HCT116 (cell line): ENCODE measurements around the gene SLC1A4. TPM values are rescaled to one million over a fixed set of nuclear protein-coding genes. Genes with fewer than 3 reads are reported as not detected.

ENCODE experiments used
- ATAC-seq: fragments of 200-7000 bp; cut with Tn5 transposase; 2 replicates; pipeline ENCODE4 v1.9.1; 2020; ENCODE audit warnings: mild to moderate bottlenecking, moderate library complexity
- BruUV-seq: library from RNA; stranded (reverse); fragments of 400-500 nt; replicated peaks from 2 replicates; lab custom pipeline; 2021; lab: Mats Ljungman, UMichigan
- CTCF ChIA-PET: fragments of 300-600 bp; sonication (Branson Sonifier 250); formaldehyde crosslinking; loops from one replicate; lab custom pipeline; 2021; ENCODE audit warnings: antibody characterized with exemption; lab: Charles Lee
- POLR2A ChIA-PET: fragments of 300-600, 350-600 bp; sonication (Branson Sonifier 250); formaldehyde crosslinking; loops from one replicate; lab custom pipeline; 2021; ENCODE audit warnings: antibody characterized with exemption; lab: Charles Lee
- RAD21 ChIA-PET, 2 experiments: fragments of 300-600 bp; sonication (Branson Sonifier 250); formaldehyde crosslinking; loops; one replicate each; lab custom pipeline; 2023; ENCODE audit warnings: low total read pairs in 2 of 2; ENCODE audit not compliant: uncharacterized antibody in 2 of 2, unreplicated experiment in 2 of 2, low non-redundant PET in 1 of 2; lab: Charles Lee
- DNase-seq: peaks from one replicate; pipeline ENCODE4 v3.0.0-alpha.2; 2010; ENCODE audit warnings: low read depth, low spot score
- H2AFZ ChIP-seq: fragments of 200-600 bp; shearing (Covaris generic), sonication (generic); 2 replicates; pipeline ENCODE4 v1.6.1; 2017; ENCODE audit warnings: low read depth, mixed run types, mixed read lengths, antibody characterized with exemption, low read length; ENCODE audit not compliant: poor library complexity, severe bottlenecking
- H3K27ac ChIP-seq: 2 replicates; pipeline ENCODE4 v1.5.1; 2012; ENCODE audit warnings: low read depth, low read length
- H3K27me3 ChIP-seq: fragments of 200-600 bp; sonication (generic); 2 replicates; pipeline ENCODE4 v1.6.1; 2016; ENCODE audit warnings: mixed run types, low read length, mixed read lengths; ENCODE audit not compliant: insufficient read depth
- H3K36me3 ChIP-seq, 2 experiments: fragments of 200-500 bp in 1 of 2; fragments of 200-600 bp in 1 of 2; sonication (Bioruptor generic) in 1 of 2; sonication (generic) in 1 of 2; 2 replicates each; pipeline versions ENCODE4 v1.5.1 to v1.6.1; 2014 to 2016; ENCODE audit warnings: low read length in 2 of 2, inconsistent platforms in 1 of 2, mixed read lengths in 1 of 2, mixed run types in 1 of 2; ENCODE audit not compliant: insufficient read depth in 2 of 2, control insufficient read depth in 1 of 2
- H3K4me1 ChIP-seq, 2 experiments: fragments of 200-600 bp in 1 of 2; sonication (generic) in 1 of 2; 2 replicates each; pipeline versions ENCODE4 v1.5.1 to v1.6.1; 2012 to 2017; ENCODE audit warnings: low read length in 2 of 2, inconsistent platforms in 1 of 2, mild to moderate bottlenecking in 1 of 2, mixed read lengths in 1 of 2, mixed run types in 1 of 2, moderate library complexity in 1 of 2; ENCODE audit not compliant: insufficient read depth in 2 of 2, control insufficient read depth in 1 of 2
- H3K4me2 ChIP-seq: fragments of 200-600 bp; sonication (generic); 2 replicates; pipeline ENCODE4 v1.6.1; 2017; ENCODE audit warnings: mixed run types, low read length, mixed read lengths
- H3K4me3 ChIP-seq, 2 experiments: fragments of 200-600 bp in 1 of 2; sonication (generic) in 1 of 2; replicated peaks in 1 of 2; 2 replicates each; pipeline ENCODE4 v1.5.1; 2011 to 2016; ENCODE audit warnings: low read length in 2 of 2, control low read depth in 1 of 2, low read depth in 1 of 2, mild to moderate bottlenecking in 1 of 2, mixed read lengths in 1 of 2, mixed run types in 1 of 2
- H3K79me2 ChIP-seq: fragments of 200-600 bp; sonication (generic); 2 replicates; pipeline ENCODE4 v1.6.1; 2017; ENCODE audit warnings: mild to moderate bottlenecking, mixed run types, low read length, moderate library complexity, mixed read lengths; ENCODE audit not compliant: insufficient read depth
- H3K9ac ChIP-seq: fragments of 200-600 bp; sonication (generic); 2 replicates; pipeline ENCODE4 v1.6.1; 2016; ENCODE audit warnings: low read length, mixed read lengths
- H3K9me2 ChIP-seq: fragments of 200-600 bp; sonication (generic), shearing (Covaris generic); 2 replicates; pipeline ENCODE4 v1.6.1; 2017; ENCODE audit warnings: mixed run types, mild to moderate bottlenecking, moderate library complexity; ENCODE audit not compliant: insufficient read depth
- H3K9me3 ChIP-seq, 2 experiments: fragments of 200-500 bp in 1 of 2; fragments of 200-600 bp in 1 of 2; sonication (Bioruptor generic) in 1 of 2; sonication (generic) in 1 of 2; 2 replicates each; pipeline ENCODE4 v1.6.1; 2014 to 2017; ENCODE audit warnings: low read length in 2 of 2, mixed read lengths in 2 of 2, inconsistent platforms in 1 of 2, low read depth in 1 of 2, mild to moderate bottlenecking in 1 of 2, mixed run types in 1 of 2, moderate library complexity in 1 of 2; ENCODE audit not compliant: control insufficient read depth in 1 of 2, insufficient read depth in 1 of 2
- H4K20me1 ChIP-seq: fragments of 200-600 bp; sonication (generic), shearing (Covaris generic); 2 replicates; pipeline ENCODE4 v1.6.1; 2017; ENCODE audit warnings: mixed run types, mild to moderate bottlenecking, moderate library complexity; ENCODE audit not compliant: insufficient read depth
- CBX3 ChIP-seq: IDR thresholded peaks from 2 replicates; pipeline ENCODE4 v1.6.1; 2012; ENCODE audit warnings: low read depth
- CEBPB ChIP-seq: IDR thresholded peaks from 2 replicates; pipeline ENCODE4 v1.6.1; 2012; ENCODE audit warnings: low read depth
- CTCF ChIP-seq, 3 experiments: fragments of 200-600 bp in 1 of 3; sonication (generic) in 1 of 3; IDR thresholded peaks in 2 of 3; conservative IDR thresholded peaks in 1 of 3; 2 replicates each; pipeline ENCODE4 v1.5.1; 2012 to 2017; ENCODE audit warnings: low read depth in 2 of 3, low read length in 2 of 3, antibody characterized with exemption in 1 of 3, borderline replicate concordance in 1 of 3, control low read depth in 1 of 3, mild to moderate bottlenecking in 1 of 3, mixed read lengths in 1 of 3, mixed run types in 1 of 3, moderate library complexity in 1 of 3; ENCODE audit not compliant: insufficient read depth in 1 of 3
- EGR1 ChIP-seq: IDR thresholded peaks from 2 replicates; pipeline ENCODE4 v1.6.1; 2012; ENCODE audit warnings: low read depth
- ELF1 ChIP-seq: IDR thresholded peaks from 2 replicates; pipeline ENCODE4 v1.6.1; 2012; ENCODE audit warnings: low read depth, borderline replicate concordance
- EZH2 ChIP-seq: fragments of 200-600 bp; sonication (generic); IDR thresholded peaks from 2 replicates; pipeline ENCODE4 v1.6.1; 2017; ENCODE audit warnings: antibody characterized with exemption, mixed run types
- EZH2phosphoT487 ChIP-seq: fragments of 200-600 bp; IDR thresholded peaks from 2 replicates; pipeline ENCODE4 v1.6.1; 2018; ENCODE audit warnings: antibody characterized with exemption, borderline replicate concordance
- FOSL1 ChIP-seq: IDR thresholded peaks from 2 replicates; pipeline ENCODE4 v1.6.1; 2012; ENCODE audit warnings: low read depth
- JUND ChIP-seq: IDR thresholded peaks from 2 replicates; pipeline ENCODE4 v1.6.1; 2012
- POLR2A ChIP-seq: IDR thresholded peaks from 2 replicates; pipeline ENCODE4 v1.7.0; 2011; ENCODE audit warnings: borderline replicate concordance; ENCODE audit not compliant: insufficient read depth, insufficient read length; ENCODE audit errors: extremely low read depth
- POLR2AphosphoS5 ChIP-seq: IDR thresholded peaks from 2 replicates; pipeline ENCODE4 v1.6.1; 2011; ENCODE audit warnings: mild to moderate bottlenecking, low read depth, low read length, moderate library complexity
- SP1 ChIP-seq: IDR thresholded peaks from 2 replicates; pipeline ENCODE4 v1.6.1; 2012; ENCODE audit warnings: low read depth
- SRF ChIP-seq: IDR thresholded peaks from 2 replicates; pipeline ENCODE4 v1.6.1; 2012; ENCODE audit warnings: low read depth
- TCF7L2 ChIP-seq: IDR thresholded peaks from 2 replicates; pipeline ENCODE4 v1.7.0; 2011; ENCODE audit warnings: borderline replicate concordance, inconsistent platforms; ENCODE audit not compliant: insufficient read depth, insufficient read length; ENCODE audit errors: extremely low read depth
- YY1 ChIP-seq: IDR thresholded peaks from 2 replicates; pipeline ENCODE4 v1.6.1; 2011; ENCODE audit warnings: low read length, low read depth, moderate library complexity, mild to moderate bottlenecking; ENCODE audit not compliant: insufficient replicate concordance; ENCODE audit errors: extremely low read depth
- ZBTB33 ChIP-seq: IDR thresholded peaks from 2 replicates; pipeline ENCODE4 v1.6.1; 2011; ENCODE audit warnings: mild to moderate bottlenecking, low read length, moderate library complexity; ENCODE audit not compliant: insufficient replicate concordance; ENCODE audit errors: extremely low read depth
- ZFX ChIP-seq: fragments of 450-650 bp; IDR thresholded peaks from 2 replicates; pipeline ENCODE4 v1.6.1; 2017
- ZNF274 ChIP-seq: fragments of 200-500 bp; sonication (Bioruptor generic); IDR thresholded peaks from 2 replicates; pipeline ENCODE4 v1.6.1; 2014; ENCODE audit warnings: mild to moderate bottlenecking, low read depth, low read length, inconsistent platforms
- intact Hi-C: fragments of 100-400 bp; cut with micrococcal nuclease; formaldehyde crosslinking; loops from 2 replicates; pipeline ENCODE4 v1.10.0; 2022
- total RNA-seq: library from RNA; stranded (reverse); gene quantifications from one replicate; pipeline ENCODE4 v1.2.1, GENCODE V29; 2021; ENCODE audit not compliant: unreplicated experiment
- TF ChIP-seq, protein P1 (sequence below): IDR thresholded peaks from 2 replicates; pipeline ENCODE4 v1.6.1; 2012

The SLC1A4 gene
- total RNA-seq, 1 experiment from 2014 or later = 9.2 TPM

- BruUV-seq = no TSS peak
- Histone ChIP-seq H3K9me3 (no peaks in the 10 kb centered on the region), H3K79me2 (no peaks in the 10 kb centered on the region), H3K4me2 (no peak overlapping the region), H3K36me3 (no peaks in the 10 kb centered on the region), H3K27ac (no peak overlapping the region), H3K4me1 (peaks cover 2 to 3% of the 10 kb centered on the region in 2 experiments; a peak in 1 of 4 replicates), H3K9me2 (no peaks in the 10 kb centered on the region), H4K20me1 (no peaks in the 10 kb centered on the region), H3K4me3 (no peak overlapping the region), H3K9ac (no peak overlapping the region), H3K27me3 (no peaks in the 10 kb centered on the region), H2AFZ (no peak overlapping the region)
- no peak for DNase-seq
- RAD21 ChIA-PET = no interaction called here
- TF ChIP-seq ZNF274 (no peak), ZBTB33 (no peak), TCF7L2 (no peak), CEBPB (no peak), JUND (no peak), CBX3 (no peak), CTCF (IDR thresholded peaks at IDR 0.05 in 2 of 3, conservative IDR thresholded peaks at IDR 0.05 in 1 of 3; ENCODE audit: borderline replicate concordance in 1 of 3, insufficient read depth in 1 of 3, low read depth in 2 of 3, low read length in 2 of 3) (no peak), SRF (no peak), YY1 (no peak), POLR2AphosphoS5 (no peak), ZFX (no peak), EZH2 (no peak), ELF1 (no peak), EZH2phosphoT487 (no peak), EGR1 (no peak), POLR2A (no peak), SP1 (no peak), FOSL1 (no peak)
- TF ChIP-seq, protein P1, sequence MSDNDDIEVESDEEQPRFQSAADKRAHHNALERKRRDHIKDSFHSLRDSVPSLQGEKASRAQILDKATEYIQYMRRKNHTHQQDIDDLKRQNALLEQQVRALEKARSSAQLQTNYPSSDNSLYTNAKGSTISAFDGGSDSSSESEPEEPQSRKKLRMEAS = no peak
- no peak for ATAC-seq
- CTCF ChIA-PET = interaction anchor here (1.3 to 5.2 kb wide), 2 partner anchors 118 to 122 kb away, joined by 4 to 32 read pairs; no protein-coding TSS in a partner anchor
- POLR2A ChIA-PET = no interaction called here
- intact Hi-C loops = no loop called here
These were observed 46.2 kb downstream of the SLC1A4 start for GRCh38 chr2:65035351-65035943.
